ENCODE measurements around the gene RPS16. TPM values are rescaled to one million over a fixed set of nuclear protein-coding genes. Genes with fewer than 3 reads are reported as not detected.

The RPS16 gene
- total and polyA plus RNA-seq, 2 of the 13 experiments (the other 11 are each of a cell fraction or from before 2014, with no cell fraction given) = 488 to 2,583 TPM

GRCh38 chr19:39435499-39436349, at the start of gene RPS16 (continued):
- TF ChIP-seq HMGA1 (CRISPR knock-in tag; conservative IDR thresholded peaks at IDR 0.05) = no peak
- peak; percentile 86; the same call in 1 of the 2 replicates for TF ChIP-seq ZNF556 (CRISPR knock-in tag; IDR thresholded peaks at IDR 0.05; ENCODE audit: borderline replicate concordance)
- no peak for TF ChIP-seq SRSF4 (IDR thresholded peaks at IDR 0.05; ENCODE audit: low read depth, low read length, poor library complexity, severe bottlenecking)
- TF ChIP-seq FOXP1 (IDR thresholded peaks at IDR 0.05) = no peak
- TF ChIP-seq FOXP1 (CRISPR knock-in tag; IDR thresholded peaks at IDR 0.05) = no peak
- TF ChIP-seq ELF1 (CRISPR knock-in tag; IDR thresholded peaks at IDR 0.05) = peak; percentile 95
- peak; percentile 98 for TF ChIP-seq ZNF501 (CRISPR knock-in tag; IDR thresholded peaks at IDR 0.05)
- TF ChIP-seq TEF (CRISPR knock-in tag; IDR thresholded peaks at IDR 0.05) = no peak
- no peak for TF ChIP-seq REXO4 (CRISPR knock-in tag; IDR thresholded peaks at IDR 0.05; ENCODE audit: borderline replicate concordance)
- peak; percentile 83; the same call in 1 of the 2 replicates for TF ChIP-seq E2F2 (CRISPR knock-in tag; IDR thresholded peaks at IDR 0.05; ENCODE audit: borderline replicate concordance)
- TF ChIP-seq ZNF441 (CRISPR knock-in tag; IDR thresholded peaks at IDR 0.05; ENCODE audit: borderline replicate concordance) = 0 out of 2 replicates have a peak, but pooled peaks have one; percentile 26
- peak; percentile 94 for TF ChIP-seq MAX (IDR thresholded peaks at IDR 0.05)
- peak; percentile 88 for TF ChIP-seq HBP1 (CRISPR knock-in tag; IDR thresholded peaks at IDR 0.05; ENCODE audit: low read depth)
- peak; percentile 51 for TF ChIP-seq ZSCAN25 (CRISPR knock-in tag; IDR thresholded peaks at IDR 0.05)
- TF ChIP-seq ZHX2 (IDR thresholded peaks at IDR 0.05; ENCODE audit: low read depth) = no peak
- TF ChIP-seq ZHX2 (CRISPR knock-in tag; IDR thresholded peaks at IDR 0.05; ENCODE audit: borderline replicate concordance) = no peak; the same call in 1 of the 2 replicates

Measured in HepG2 (cell line).